Measurements from ENCODE around the gene LYPD4.

LYPD4 gene

GRCh38 chr19:41847351-41848105, 3.0 kb upstream of the LYPD4 start:
- DNase-seq (ENCODE audit: low spot score): peak; percentile 21
- no peak for TF ChIP-seq CTCF (IDR thresholded peaks at IDR 0.05; ENCODE audit: extremely low read depth, missing control alignments)

GRCh38 chr19:41845051-41845590, 638 bp upstream of the LYPD4 start:
- TF ChIP-seq CTCF (IDR thresholded peaks at IDR 0.05; ENCODE audit: extremely low read depth, missing control alignments): no peak
- DNase-seq (ENCODE audit: low spot score): no peak

- TF ChIP-seq CTCF (IDR thresholded peaks at IDR 0.05; ENCODE audit: extremely low read depth, missing control alignments): no peak
- DNase-seq (ENCODE audit: low spot score): no peak
Measured at GRCh38 chr19:41845001-41845050, 343 bp upstream of the LYPD4 start, which contains the start of gene DMRTC2. TSS of gene DMRTC2 (plus strand) at chr19:41845042. CDS start at chr19:41847429, 2,387 bp downstream.

GRCh38 chr19:41843371-41843770, 1.1 kb downstream of the LYPD4 start:
- DNase-seq (ENCODE audit: low spot score): no peak
- TF ChIP-seq CTCF (IDR thresholded peaks at IDR 0.05; ENCODE audit: extremely low read depth, missing control alignments): no peak

GRCh38 chr19:41839211-41839610, 5.3 kb downstream of the LYPD4 start:
- TF ChIP-seq CTCF (IDR thresholded peaks at IDR 0.05; ENCODE audit: extremely low read depth, missing control alignments): no peak
- DNase-seq (ENCODE audit: low spot score): no peak

GRCh38 chr19:41837981-41838708, 6.3 kb downstream of the LYPD4 start:
- no peak for TF ChIP-seq CTCF (IDR thresholded peaks at IDR 0.05; ENCODE audit: extremely low read depth, missing control alignments)
- no peak for DNase-seq (ENCODE audit: low spot score)

GRCh38 chr19:41821003-41821735, 23.3 kb downstream of the LYPD4 start:
- peak; percentile 71 for TF ChIP-seq CTCF (IDR thresholded peaks at IDR 0.05; ENCODE audit: extremely low read depth, missing control alignments)
- peak; percentile 81 for DNase-seq (ENCODE audit: low spot score)

Data from GM20000 (cell line).